ENCODE results near the gene OR2L5.
A peak's percentile ranks its signal among the peaks of the same experiment; 100 is the strongest.

Gene OR2L5
- 0 reads per million in 9 experiments for total RNA-seq

DNA sequence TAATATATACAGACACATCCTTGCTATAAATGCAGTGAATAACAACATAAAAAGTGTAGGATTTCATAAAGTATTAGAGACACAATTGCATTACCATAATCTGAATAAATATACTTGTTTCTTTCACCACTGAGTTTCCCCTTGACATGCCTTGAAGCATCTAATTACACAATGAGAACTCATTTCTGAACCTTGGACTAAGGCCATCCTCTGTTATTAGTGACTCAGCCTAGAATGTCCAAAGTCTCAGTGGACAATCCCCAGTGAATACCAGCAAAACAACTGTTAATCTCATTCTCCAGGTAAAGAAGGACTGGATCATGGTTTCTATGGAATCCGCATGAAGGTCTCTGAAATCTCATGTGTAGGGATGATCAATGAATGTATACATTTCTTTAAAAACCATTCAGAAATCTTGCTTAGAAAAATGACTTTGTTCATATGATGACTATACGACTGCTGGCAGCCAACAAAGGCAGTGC, at the start of gene OR2L5:
OR2L5 (plus strand) TSS at position 432 of the 482 bp plus-strand sequence. CDS start 8,288 bp downstream, outside the sequence.
- Mint-ChIP-seq H3K4me1 (ENCODE audit: low read depth in 2 of 2) (no peaks in the 10 kb centered on the region), H3K36me3 (ENCODE audit: insufficient read depth) (no peaks in the 10 kb centered on the region)
- no peak for DNase-seq

DNA sequence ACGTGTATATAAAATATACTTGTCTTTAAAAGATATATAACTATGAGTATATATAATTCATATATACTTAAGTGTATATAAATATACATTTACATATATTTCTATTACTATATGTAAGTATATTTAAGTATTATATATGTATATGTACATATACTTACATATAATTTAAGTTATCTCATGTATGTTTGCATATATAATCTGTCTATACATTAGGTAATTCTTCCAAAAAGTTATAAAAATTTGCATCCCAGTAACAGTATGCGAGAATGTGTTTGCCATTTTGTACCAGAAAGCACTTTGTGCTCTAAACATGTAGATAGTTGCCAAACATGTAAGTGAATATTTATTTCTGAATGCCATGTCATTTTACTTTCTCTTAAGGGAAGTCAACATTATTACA, 48.5 kb upstream of the OR2L5 start, which contains the start of gene OR2AK2:
OR2AK2 (plus strand) TSS at position 301 of the 400 bp plus-strand sequence. CDS start 144 bp downstream, outside the sequence.
- ATAC-seq (replicated peaks) (no peak), DNase-seq (no peak)
- Mint-ChIP-seq H3K4me3 (no peak within 1 kb of the TSS), H3K27ac (no peak within 1 kb of the TSS), H3K27me3 (no peaks in the 10 kb centered on the region), H3K9me3 (peaks cover 5 to 15% of the 10 kb centered on the region in 2 donors), H3K4me1 (ENCODE audit: low read depth in 2 of 2) (no peaks in the 10 kb centered on the region), H3K36me3 (ENCODE audit: insufficient read depth) (no peaks in the 10 kb centered on the region)

More for the DNA sequence above, at the start of gene OR2L5:
- no peak for ATAC-seq (replicated peaks)
- peaks cover 12 to 26% of the 10 kb centered on the region in 2 donors for H3K9me3 Mint-ChIP-seq
- H3K27ac Mint-ChIP-seq = no peak within 1 kb of the TSS
- H3K4me3 Mint-ChIP-seq = no peak within 1 kb of the TSS
- no peaks in the 10 kb centered on the region for H3K27me3 Mint-ChIP-seq

- peak overlapping the region in 1 of 2 donors; percentile 17 for H3K4me3 Mint-ChIP-seq
- DNase-seq (no peak), ATAC-seq (replicated peaks) (no peak)
- H3K36me3 Mint-ChIP-seq (ENCODE audit: insufficient read depth) = no peaks in the 10 kb centered on the region
- H3K4me1 Mint-ChIP-seq (ENCODE audit: low read depth in 2 of 2) = no peaks in the 10 kb centered on the region
- H3K9me3 Mint-ChIP-seq = peaks cover 5 to 8% of the 10 kb centered on the region in 2 donors
- no peaks in the 10 kb centered on the region for H3K27me3 Mint-ChIP-seq
- no peak overlapping the region for H3K27ac Mint-ChIP-seq
These were observed 46.8 kb upstream of the OR2L5 start for GRCh38 chr1:247966532-247967204.

DNA sequence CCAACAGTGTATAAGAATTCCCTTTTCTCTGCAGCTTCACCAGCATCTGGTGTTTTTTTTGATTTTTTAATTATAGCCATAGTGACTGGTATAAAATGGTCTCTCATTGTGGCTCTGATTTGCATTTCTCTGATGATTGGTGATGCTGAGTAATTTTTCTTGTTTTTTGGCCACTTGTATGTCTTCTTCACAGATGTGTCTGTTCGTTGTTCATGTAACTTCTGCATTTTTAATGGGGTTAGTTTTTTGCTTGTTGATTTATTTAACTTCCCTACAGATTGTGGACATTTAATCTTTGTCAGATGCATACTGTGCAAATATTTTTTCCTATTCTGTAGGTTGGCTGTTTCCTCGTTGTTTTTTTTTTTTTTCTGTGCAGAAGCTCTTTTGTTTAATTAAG, 20.5 kb upstream of the OR2L5 start:
- no peaks in the 10 kb centered on the region for H3K4me1 Mint-ChIP-seq (ENCODE audit: low read depth in 2 of 2)
- no peaks in the 10 kb centered on the region for H3K27me3 Mint-ChIP-seq
- H3K27ac Mint-ChIP-seq = no peak overlapping the region
- ATAC-seq (replicated peaks) (no peak), DNase-seq (no peak)
- peaks cover 12 to 22% of the 10 kb centered on the region in 2 donors for H3K9me3 Mint-ChIP-seq
- no peaks in the 10 kb centered on the region for H3K36me3 Mint-ChIP-seq (ENCODE audit: insufficient read depth)
- H3K4me3 Mint-ChIP-seq = no peak overlapping the region

DNA sequence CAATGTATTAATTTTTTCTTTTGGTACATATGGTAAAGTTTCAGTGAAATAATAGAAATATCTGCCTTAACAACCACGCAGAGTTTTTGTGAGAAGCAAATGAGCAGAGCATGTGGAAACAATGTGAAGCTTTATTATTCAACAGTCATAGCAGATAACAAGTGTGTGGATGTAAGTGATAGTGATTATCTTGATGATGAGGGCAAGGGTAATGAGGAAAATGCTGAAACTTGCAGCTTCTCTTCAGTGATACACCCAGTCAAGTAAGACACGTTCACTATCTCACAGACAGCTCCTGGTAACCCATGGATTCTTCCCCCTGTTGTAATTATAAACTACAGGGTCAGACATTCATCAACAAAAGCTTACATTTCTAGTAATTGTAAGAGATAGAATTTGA, 14.6 kb upstream of the OR2L5 start:
- H3K36me3 Mint-ChIP-seq (ENCODE audit: insufficient read depth) = no peaks in the 10 kb centered on the region
- H3K9me3 Mint-ChIP-seq = peaks cover 14 to 18% of the 10 kb centered on the region in 2 donors
- H3K4me1 Mint-ChIP-seq (ENCODE audit: low read depth in 2 of 2) = no peaks in the 10 kb centered on the region
- H3K27me3 Mint-ChIP-seq = no peaks in the 10 kb centered on the region
- ATAC-seq (replicated peaks) (no peak), DNase-seq (no peak)
- H3K27ac Mint-ChIP-seq = no peak overlapping the region
- H3K4me3 Mint-ChIP-seq = no peak overlapping the region

DNA sequence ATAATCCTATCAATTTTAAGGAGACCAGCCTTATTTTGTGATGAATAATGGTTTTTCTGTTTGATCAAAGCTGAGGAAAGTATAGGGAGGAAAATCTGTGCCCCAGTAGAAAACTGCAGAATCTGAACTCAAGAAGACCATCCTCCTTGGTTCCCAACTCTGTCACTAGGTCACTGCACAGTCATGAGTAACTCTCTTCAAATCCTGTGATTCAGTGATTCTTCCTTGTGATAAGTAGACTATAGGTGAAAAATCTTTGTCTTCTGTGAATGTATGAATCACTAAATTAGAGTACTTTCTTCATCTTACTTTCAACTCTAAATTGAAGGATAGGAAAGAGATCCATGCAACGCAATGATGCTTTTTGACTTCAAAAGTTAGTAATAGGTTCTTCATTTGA, 13.3 kb upstream of the OR2L5 start:
- DNase-seq (no peak), ATAC-seq (replicated peaks) (no peak)
- Mint-ChIP-seq H3K4me3 (no peak overlapping the region), H3K27ac (no peak overlapping the region), H3K36me3 (ENCODE audit: insufficient read depth) (no peaks in the 10 kb centered on the region), H3K4me1 (ENCODE audit: low read depth in 2 of 2) (no peaks in the 10 kb centered on the region), H3K27me3 (no peaks in the 10 kb centered on the region), H3K9me3 (peaks cover 13 to 15% of the 10 kb centered on the region in 2 donors)

- Mint-ChIP-seq H3K27me3 (no peaks in the 10 kb centered on the region), H3K9me3 (peaks cover 21 to 33% of the 10 kb centered on the region in 2 donors), H3K4me3 (no peak overlapping the region), H3K27ac (no peak overlapping the region), H3K36me3 (ENCODE audit: insufficient read depth) (no peaks in the 10 kb centered on the region), H3K4me1 (ENCODE audit: low read depth in 2 of 2) (no peaks in the 10 kb centered on the region)
- ATAC-seq (replicated peaks) (no peak), DNase-seq (no peak)
These were observed 5.7 kb upstream of the OR2L5 start for GRCh38 chr1:248007778-248008177.

DNA sequence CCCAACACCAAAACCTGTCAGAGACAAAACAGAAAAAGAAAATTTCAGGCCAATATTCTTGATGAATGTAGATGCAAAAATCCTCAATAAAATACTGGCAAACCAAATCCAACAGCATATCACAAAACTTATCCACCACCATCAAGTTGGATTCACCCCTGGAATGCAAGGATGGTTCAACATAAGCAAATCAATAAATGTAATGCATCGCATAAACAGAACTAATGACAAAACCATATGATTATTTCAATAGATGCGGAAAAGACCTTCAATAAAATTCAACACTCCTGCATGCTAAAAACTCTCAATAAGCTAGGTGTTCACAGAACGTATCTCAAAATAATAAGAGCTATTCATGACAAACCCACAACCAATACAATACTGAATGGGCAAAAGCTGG, 3.8 kb upstream of the OR2L5 start:
- Mint-ChIP-seq H3K4me1 (ENCODE audit: low read depth in 2 of 2) (no peaks in the 10 kb centered on the region), H3K36me3 (ENCODE audit: insufficient read depth) (no peaks in the 10 kb centered on the region), H3K4me3 (no peak overlapping the region), H3K27ac (no peak overlapping the region), H3K9me3 (peaks cover 12 to 26% of the 10 kb centered on the region in 2 donors), H3K27me3 (no peaks in the 10 kb centered on the region)
- DNase-seq = no peak
- no peak for ATAC-seq (replicated peaks)

DNA sequence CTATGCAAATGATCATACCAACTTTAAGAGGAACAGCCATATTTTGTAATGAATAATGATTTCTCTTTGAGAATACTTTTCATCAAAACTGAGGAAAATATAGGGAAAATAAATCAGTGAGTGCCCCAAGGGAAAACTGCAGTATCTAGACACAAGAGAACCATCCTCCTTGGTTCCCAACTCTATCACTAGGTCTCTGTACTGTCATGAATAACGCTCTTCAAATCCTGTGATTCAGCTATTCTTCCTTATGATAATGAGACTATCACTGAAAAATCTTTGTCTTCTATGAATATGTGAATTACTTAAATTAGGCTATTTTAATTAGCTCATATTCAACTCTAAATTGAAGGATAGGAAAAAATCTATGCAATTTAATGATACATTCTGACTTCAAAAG, 2.3 kb downstream of the OR2L5 start:
- DNase-seq (no peak), ATAC-seq (replicated peaks) (no peak)
- peaks cover 3 to 8% of the 10 kb centered on the region in 2 donors for H3K9me3 Mint-ChIP-seq
- no peak overlapping the region for H3K4me3 Mint-ChIP-seq
- H3K4me1 Mint-ChIP-seq (ENCODE audit: low read depth in 2 of 2) = no peaks in the 10 kb centered on the region
- no peaks in the 10 kb centered on the region for H3K36me3 Mint-ChIP-seq (ENCODE audit: insufficient read depth)
- H3K27me3 Mint-ChIP-seq = no peaks in the 10 kb centered on the region
- H3K27ac Mint-ChIP-seq = no peak overlapping the region

DNA sequence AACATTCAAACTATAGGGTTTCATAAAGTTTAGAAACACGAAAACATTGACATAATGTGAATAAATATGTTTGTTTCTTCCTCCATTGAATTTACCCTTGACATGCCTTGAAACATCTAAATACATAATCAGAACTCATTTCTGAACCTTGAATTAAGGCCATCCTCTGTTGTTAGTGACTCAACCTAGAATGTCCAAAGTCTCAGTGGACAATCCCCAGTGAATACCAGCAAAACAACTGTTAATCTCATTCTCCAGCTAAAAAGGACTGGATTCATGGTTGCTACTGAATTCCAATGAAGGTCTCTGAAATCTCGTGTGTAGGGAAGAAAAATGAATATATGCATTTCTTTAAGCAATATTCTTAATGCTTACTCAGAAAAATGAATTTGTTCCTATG, 16.3 kb downstream of the OR2L5 start, which contains the start of gene OR2L2:
OR2L2 (plus strand) TSS at position 301 of the 400 bp plus-strand sequence. CDS start 8,198 bp downstream, outside the sequence.
- Mint-ChIP-seq H3K36me3 (ENCODE audit: insufficient read depth) (no peaks in the 10 kb centered on the region), H3K4me3 (no peak within 1 kb of the TSS), H3K4me1 (ENCODE audit: low read depth in 2 of 2) (no peaks in the 10 kb centered on the region), H3K9me3 (peaks cover 8 to 14% of the 10 kb centered on the region in 2 donors), H3K27ac (no peak within 1 kb of the TSS), H3K27me3 (no peaks in the 10 kb centered on the region)
- DNase-seq (no peak), ATAC-seq (replicated peaks) (no peak)

DNA sequence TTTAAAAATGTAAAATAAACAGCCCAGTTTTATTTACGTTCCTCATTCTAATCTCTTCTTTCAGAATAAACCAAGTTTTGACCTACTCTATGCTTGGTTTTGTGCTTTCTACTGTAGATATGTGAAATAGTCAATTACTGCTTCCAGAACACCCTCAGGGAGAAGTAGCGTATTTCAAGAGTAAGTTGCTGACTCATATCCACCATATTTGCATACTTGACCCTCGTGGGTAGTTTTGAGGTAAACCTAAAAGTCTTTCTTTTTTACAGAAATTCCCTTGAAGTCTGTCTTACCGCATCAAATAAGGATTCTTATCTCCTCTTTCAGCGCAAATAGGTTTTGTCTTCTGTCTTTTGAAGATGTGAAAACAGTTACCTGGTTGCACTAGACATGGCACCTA, 31.7 kb downstream of the OR2L5 start:
- Mint-ChIP-seq H3K27ac (no peak overlapping the region), H3K27me3 (no peaks in the 10 kb centered on the region), H3K4me1 (ENCODE audit: low read depth in 2 of 2) (no peaks in the 10 kb centered on the region), H3K36me3 (ENCODE audit: insufficient read depth) (no peaks in the 10 kb centered on the region), H3K4me3 (no peak overlapping the region), H3K9me3 (peaks cover 0 to 14% of the 10 kb centered on the region in 2 donors)
- ATAC-seq (replicated peaks) = no peak
- no peak for DNase-seq

GRCh38 chr1:248046536-248046935, 33.1 kb downstream of the OR2L5 start, which contains the start of gene OR2L3:
Gene OR2L3, plus strand, starts transcription at chr1:248046836. Its CDS starts 13,846 bp downstream, at chr1:248060682.
- ATAC-seq (replicated peaks) = no peak
- H3K4me1 Mint-ChIP-seq (ENCODE audit: low read depth in 2 of 2) = no peaks in the 10 kb centered on the region
- no peaks in the 10 kb centered on the region for H3K27me3 Mint-ChIP-seq
- no peaks in the 10 kb centered on the region for H3K36me3 Mint-ChIP-seq (ENCODE audit: insufficient read depth)
- no peak within 1 kb of the TSS for H3K27ac Mint-ChIP-seq
- H3K4me3 Mint-ChIP-seq = no peak within 1 kb of the TSS
- DNase-seq = no peak
- H3K9me3 Mint-ChIP-seq = peaks cover 0 to 11% of the 10 kb centered on the region in 2 donors

DNA sequence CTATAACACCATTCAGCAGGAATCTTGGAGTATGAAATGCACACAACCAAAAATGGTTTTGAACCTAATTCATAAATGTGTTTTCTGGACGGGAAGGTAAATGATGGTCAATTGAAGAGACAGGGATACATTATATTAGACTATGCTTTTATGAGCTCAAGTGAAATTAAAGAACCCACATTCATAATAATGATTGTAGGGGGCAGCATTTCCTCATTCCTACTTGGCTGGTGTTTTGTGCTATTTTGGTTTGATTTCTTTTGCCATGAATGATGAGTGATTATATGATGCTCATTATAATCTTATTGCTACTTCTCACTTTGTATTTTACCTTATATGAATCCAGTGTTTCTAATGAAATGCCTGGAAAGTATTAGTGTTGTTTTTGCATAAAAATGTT, 33.5 kb downstream of the OR2L5 start:
- ATAC-seq (replicated peaks) = no peak
- DNase-seq = no peak

GRCh38 chr1:248054671-248055070, 41.2 kb downstream of the OR2L5 start:
- Mint-ChIP-seq H3K4me1 (ENCODE audit: low read depth in 2 of 2) (no peaks in the 10 kb centered on the region), H3K27ac (no peak overlapping the region), H3K27me3 (no peaks in the 10 kb centered on the region), H3K4me3 (no peak overlapping the region), H3K36me3 (ENCODE audit: insufficient read depth) (no peaks in the 10 kb centered on the region), H3K9me3 (peaks cover 8 to 11% of the 10 kb centered on the region in 2 donors)
- DNase-seq (no peak), ATAC-seq (replicated peaks) (no peak)

More for the DNA sequence above, 33.5 kb downstream of the OR2L5 start:
- H3K9me3 Mint-ChIP-seq = peaks cover 0 to 11% of the 10 kb centered on the region in 2 donors
- no peak overlapping the region for H3K4me3 Mint-ChIP-seq
- no peaks in the 10 kb centered on the region for H3K36me3 Mint-ChIP-seq (ENCODE audit: insufficient read depth)
- H3K27me3 Mint-ChIP-seq = no peaks in the 10 kb centered on the region
- no peaks in the 10 kb centered on the region for H3K4me1 Mint-ChIP-seq (ENCODE audit: low read depth in 2 of 2)
- H3K27ac Mint-ChIP-seq = no peak overlapping the region

Data from effector memory CD8-positive, alpha-beta T cell (primary cell).